HepG2 (cell line): ENCODE results near the gene PMM2. TPM values are rescaled to one million over a fixed set of nuclear protein-coding genes. Genes with fewer than 3 reads are reported as not detected.

Experiments used
- CBX1 ChIP-seq: IDR thresholded peaks from one replicate; pipeline ENCODE4 v1.6.1; 2016; ENCODE audit warnings: antibody characterized with exemption, low read depth
- GABPA ChIP-seq, 2 experiments: IDR thresholded peaks; 2 replicates each; pipeline ENCODE4 v1.6.1; 2011 to 2016; ENCODE audit warnings: low read depth in 2 of 2, low read length in 1 of 2, missing biosample characterization in 1 of 2, missing genetic modification characterization in 1 of 2
- HDAC2 ChIP-seq: sonication (generic); formaldehyde crosslinking; IDR thresholded peaks from 2 replicates; pipeline ENCODE4 v1.4.0; 2020; ENCODE audit warnings: missing genetic modification reagents
- IKZF5 ChIP-seq: IDR thresholded peaks from 2 replicates; pipeline ENCODE4 v1.6.1; 2018; ENCODE audit warnings: missing genetic modification reagents, mild to moderate bottlenecking, missing compliant biosample characterization
- RFX5 ChIP-seq: IDR thresholded peaks from 2 replicates; pipeline ENCODE4 v1.6.1; 2011; ENCODE audit warnings: low read depth, low read length, improper control_type of control experiment
- RXRB ChIP-seq: IDR thresholded peaks from 2 replicates; pipeline ENCODE4 v1.6.1; 2016; ENCODE audit warnings: borderline replicate concordance, missing genetic modification reagents, missing compliant biosample characterization
- THAP11 ChIP-seq: IDR thresholded peaks from 2 replicates; pipeline ENCODE4 v1.6.1; 2016; ENCODE audit warnings: missing biosample characterization, missing genetic modification reagents
- THYN1 ChIP-seq: sonication (generic); formaldehyde crosslinking; IDR thresholded peaks from 2 replicates; pipeline ENCODE4 v1.8.1; 2023; ENCODE audit warnings: low read depth, mild to moderate bottlenecking, moderate library complexity, missing genetic modification reagents, borderline replicate concordance
- TSC22D2 ChIP-seq: sonication (generic); formaldehyde crosslinking; IDR thresholded peaks from 2 replicates; pipeline ENCODE4 v1.5.1; 2020; ENCODE audit warnings: missing genetic modification reagents, mild to moderate bottlenecking, borderline replicate concordance
- ZBTB8A ChIP-seq: sonication (generic); formaldehyde crosslinking; IDR thresholded peaks from 2 replicates; pipeline ENCODE4 v1.4.0; 2020; ENCODE audit warnings: mild to moderate bottlenecking, low read depth, missing genetic modification reagents, borderline replicate concordance
- ZMYM3 ChIP-seq: sonication (generic); formaldehyde crosslinking; IDR thresholded peaks from 2 replicates; pipeline ENCODE4 v1.5.1; 2020; ENCODE audit warnings: mild to moderate bottlenecking, missing genetic modification reagents
- ZNF234 ChIP-seq: sonication (generic); formaldehyde crosslinking; conservative IDR thresholded peaks from 2 replicates; pipeline ENCODE4 v1.5.1; 2020; ENCODE audit warnings: mild to moderate bottlenecking, missing genetic modification reagents
- ZNF33A ChIP-seq: sonication (generic); formaldehyde crosslinking; IDR thresholded peaks from 2 replicates; pipeline ENCODE4 v1.5.1; 2020; ENCODE audit warnings: missing genetic modification reagents, mild to moderate bottlenecking, moderate library complexity, borderline replicate concordance
- ZNF563 ChIP-seq: sonication (generic); formaldehyde crosslinking; IDR thresholded peaks from 2 replicates; pipeline ENCODE4 v1.8.0; 2022; ENCODE audit warnings: mild to moderate bottlenecking, moderate library complexity, missing genetic modification reagents
- ZNF644 ChIP-seq: IDR thresholded peaks from 2 replicates; pipeline ENCODE4 v1.6.1; 2016; ENCODE audit warnings: low read depth
- polyA plus RNA-seq, 8 experiments: library from polyadenylated mRNA; depleted of rRNA in 3 of 8; stranded (reverse) in 7 of 8; unstranded in 1 of 8; fragments of >200 nt; fragmentation: Illumina TruSeq in 4 of 8; extraction: Trizol in 4 of 8; gene quantifications; 2 replicates each; pipeline versions ENCODE4 v1.2.1 to v1.2.3, GENCODE V29; 2011 to 2016; ENCODE audit warnings: low read depth in 4 of 8, missing spikeins in 1 of 8, mixed read lengths in 1 of 8; ENCODE audit not compliant: insufficient read depth in 1 of 8
- total RNA-seq, 5 experiments: library from RNA; depleted of rRNA; stranded (reverse); fragments of >200 nt; fragmentation: Illumina TruSeq; extraction: Trizol; gene quantifications; 2 replicates each; pipeline ENCODE4 v1.2.3, GENCODE V29; 2016; ENCODE audit warnings: low read depth in 1 of 5
- TF ChIP-seq, protein P1 (sequence below): sonication (generic); formaldehyde crosslinking; IDR thresholded peaks from 2 replicates; pipeline ENCODE4 v1.5.0; 2020; ENCODE audit warnings: missing genetic modification reagents, mild to moderate bottlenecking, borderline replicate concordance
- TF ChIP-seq, protein P2 (sequence below): sonication (generic); formaldehyde crosslinking; IDR thresholded peaks from 2 replicates; pipeline ENCODE4 v1.9.0; 2021; ENCODE audit warnings: missing genetic modification reagents, mild to moderate bottlenecking, borderline replicate concordance
- TF ChIP-seq, protein P3 (sequence below): IDR thresholded peaks from 2 replicates; pipeline ENCODE4 v1.6.1; 2012; ENCODE audit warnings: low read length, improper control_type of control experiment
- TF ChIP-seq, protein P4 (sequence below): sonication (generic); formaldehyde crosslinking; IDR thresholded peaks from 2 replicates; pipeline ENCODE4 v1.5.1; 2020; ENCODE audit warnings: missing genetic modification reagents, mild to moderate bottlenecking, borderline replicate concordance

The PMM2 gene
- total and polyA plus RNA-seq, 2 of the 13 experiments (the other 11 are each of a cell fraction or from before 2014, with no cell fraction given), result 52.2 to 93.7 TPM

DNA sequence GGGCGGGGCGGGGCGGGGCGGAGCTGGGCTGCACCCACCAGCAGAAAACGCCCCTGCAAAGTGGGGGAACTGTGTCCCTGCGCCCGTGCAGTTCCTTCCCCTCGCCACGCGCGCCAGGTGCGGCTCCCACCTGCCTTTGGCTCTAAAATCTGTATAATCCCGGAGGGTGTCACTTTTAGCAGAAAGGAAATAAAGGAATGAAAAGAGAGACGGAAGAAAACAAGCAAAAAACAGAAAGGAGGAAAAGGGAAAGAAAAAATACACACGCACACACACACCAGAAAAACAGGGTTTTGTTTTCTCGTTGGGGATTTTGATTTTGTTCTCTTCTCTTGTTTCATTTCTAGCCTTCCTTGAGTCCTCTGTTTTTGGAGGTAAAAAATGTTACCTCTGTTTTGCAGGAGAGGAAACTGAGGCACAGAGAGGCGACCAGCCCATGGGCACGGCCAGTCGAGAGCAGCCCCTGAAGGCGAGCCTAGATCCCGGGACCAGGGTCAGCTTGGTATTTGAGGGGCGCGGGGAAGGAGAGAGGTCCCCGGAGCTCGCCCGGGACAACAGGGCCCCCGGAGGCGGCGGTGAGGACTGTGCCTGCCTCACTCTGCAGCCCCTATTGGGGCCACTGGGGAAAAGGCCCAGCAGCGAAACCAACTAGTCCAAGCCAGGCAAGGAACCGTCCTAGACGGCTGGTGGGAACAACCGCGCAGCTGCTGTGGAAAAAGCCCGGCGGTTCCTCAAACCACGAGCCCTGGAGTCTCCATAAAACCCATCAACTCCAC is 71.8 kb downstream of the PMM2 start (continued):
- TF ChIP-seq, protein P1, sequence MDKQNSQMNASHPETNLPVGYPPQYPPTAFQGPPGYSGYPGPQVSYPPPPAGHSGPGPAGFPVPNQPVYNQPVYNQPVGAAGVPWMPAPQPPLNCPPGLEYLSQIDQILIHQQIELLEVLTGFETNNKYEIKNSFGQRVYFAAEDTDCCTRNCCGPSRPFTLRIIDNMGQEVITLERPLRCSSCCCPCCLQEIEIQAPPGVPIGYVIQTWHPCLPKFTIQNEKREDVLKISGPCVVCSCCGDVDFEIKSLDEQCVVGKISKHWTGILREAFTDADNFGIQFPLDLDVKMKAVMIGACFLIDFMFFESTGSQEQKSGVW (CRISPR knock-in tag), result no peak
- no peak for TF ChIP-seq RFX5
- TF ChIP-seq, protein P2, sequence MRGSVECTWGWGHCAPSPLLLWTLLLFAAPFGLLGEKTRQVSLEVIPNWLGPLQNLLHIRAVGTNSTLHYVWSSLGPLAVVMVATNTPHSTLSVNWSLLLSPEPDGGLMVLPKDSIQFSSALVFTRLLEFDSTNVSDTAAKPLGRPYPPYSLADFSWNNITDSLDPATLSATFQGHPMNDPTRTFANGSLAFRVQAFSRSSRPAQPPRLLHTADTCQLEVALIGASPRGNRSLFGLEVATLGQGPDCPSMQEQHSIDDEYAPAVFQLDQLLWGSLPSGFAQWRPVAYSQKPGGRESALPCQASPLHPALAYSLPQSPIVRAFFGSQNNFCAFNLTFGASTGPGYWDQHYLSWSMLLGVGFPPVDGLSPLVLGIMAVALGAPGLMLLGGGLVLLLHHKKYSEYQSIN (CRISPR knock-in tag), result no peak
- TF ChIP-seq RXRB (CRISPR knock-in tag), result peak; percentile 61
- 0 out of 2 replicates have a peak, but pooled peaks have one; percentile 85 for TF ChIP-seq ZNF33A (CRISPR knock-in tag)
- TF ChIP-seq CBX1, result no peak
- peak; percentile 88; the same call in 1 of the 2 replicates for TF ChIP-seq IKZF5 (CRISPR knock-in tag)
- TF ChIP-seq, protein P3, sequence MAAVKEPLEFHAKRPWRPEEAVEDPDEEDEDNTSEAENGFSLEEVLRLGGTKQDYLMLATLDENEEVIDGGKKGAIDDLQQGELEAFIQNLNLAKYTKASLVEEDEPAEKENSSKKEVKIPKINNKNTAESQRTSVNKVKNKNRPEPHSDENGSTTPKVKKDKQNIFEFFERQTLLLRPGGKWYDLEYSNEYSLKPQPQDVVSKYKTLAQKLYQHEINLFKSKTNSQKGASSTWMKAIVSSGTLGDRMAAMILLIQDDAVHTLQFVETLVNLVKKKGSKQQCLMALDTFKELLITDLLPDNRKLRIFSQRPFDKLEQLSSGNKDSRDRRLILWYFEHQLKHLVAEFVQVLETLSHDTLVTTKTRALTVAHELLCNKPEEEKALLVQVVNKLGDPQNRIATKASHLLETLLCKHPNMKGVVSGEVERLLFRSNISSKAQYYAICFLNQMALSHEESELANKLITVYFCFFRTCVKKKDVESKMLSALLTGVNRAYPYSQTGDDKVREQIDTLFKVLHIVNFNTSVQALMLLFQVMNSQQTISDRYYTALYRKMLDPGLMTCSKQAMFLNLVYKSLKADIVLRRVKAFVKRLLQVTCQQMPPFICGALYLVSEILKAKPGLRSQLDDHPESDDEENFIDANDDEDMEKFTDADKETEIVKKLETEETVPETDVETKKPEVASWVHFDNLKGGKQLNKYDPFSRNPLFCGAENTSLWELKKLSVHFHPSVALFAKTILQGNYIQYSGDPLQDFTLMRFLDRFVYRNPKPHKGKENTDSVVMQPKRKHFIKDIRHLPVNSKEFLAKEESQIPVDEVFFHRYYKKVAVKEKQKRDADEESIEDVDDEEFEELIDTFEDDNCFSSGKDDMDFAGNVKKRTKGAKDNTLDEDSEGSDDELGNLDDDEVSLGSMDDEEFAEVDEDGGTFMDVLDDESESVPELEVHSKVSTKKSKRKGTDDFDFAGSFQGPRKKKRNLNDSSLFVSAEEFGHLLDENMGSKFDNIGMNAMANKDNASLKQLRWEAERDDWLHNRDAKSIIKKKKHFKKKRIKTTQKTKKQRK, result no peak
- TF ChIP-seq, protein P4, sequence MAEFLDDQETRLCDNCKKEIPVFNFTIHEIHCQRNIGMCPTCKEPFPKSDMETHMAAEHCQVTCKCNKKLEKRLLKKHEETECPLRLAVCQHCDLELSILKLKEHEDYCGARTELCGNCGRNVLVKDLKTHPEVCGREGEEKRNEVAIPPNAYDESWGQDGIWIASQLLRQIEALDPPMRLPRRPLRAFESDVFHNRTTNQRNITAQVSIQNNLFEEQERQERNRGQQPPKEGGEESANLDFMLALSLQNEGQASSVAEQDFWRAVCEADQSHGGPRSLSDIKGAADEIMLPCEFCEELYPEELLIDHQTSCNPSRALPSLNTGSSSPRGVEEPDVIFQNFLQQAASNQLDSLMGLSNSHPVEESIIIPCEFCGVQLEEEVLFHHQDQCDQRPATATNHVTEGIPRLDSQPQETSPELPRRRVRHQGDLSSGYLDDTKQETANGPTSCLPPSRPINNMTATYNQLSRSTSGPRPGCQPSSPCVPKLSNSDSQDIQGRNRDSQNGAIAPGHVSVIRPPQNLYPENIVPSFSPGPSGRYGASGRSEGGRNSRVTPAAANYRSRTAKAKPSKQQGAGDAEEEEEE, result peak; percentile 85; the same call in 1 of the 2 replicates
- peak; percentile 11; the same call in 1 of the 2 replicates for TF ChIP-seq ZMYM3 (CRISPR knock-in tag)
- TF ChIP-seq ZNF234 (CRISPR knock-in tag), result 0 out of 2 replicates have a peak, but pooled peaks have one; percentile 73
- TF ChIP-seq TSC22D2 (CRISPR knock-in tag), result 0 out of 2 replicates have a peak, but pooled peaks have one; percentile 5
- no peak for TF ChIP-seq ZBTB8A (CRISPR knock-in tag)
- TF ChIP-seq THAP11 (CRISPR knock-in tag), result peak; percentile 39; the same call in 1 of the 2 replicates
- TF ChIP-seq THYN1 (CRISPR knock-in tag), result no peak
- TF ChIP-seq ZNF644 (CRISPR knock-in tag), result no peak
- no peak; the same call in 1 of the 2 replicates for TF ChIP-seq HDAC2 (CRISPR knock-in tag)
- TF ChIP-seq ZNF563, result no peak; the same call in 1 of the 2 replicates
- TF ChIP-seq GABPA (IDR thresholded peaks at IDR 0.05; ENCODE audit: low read depth, low read length), result no peak
- TF ChIP-seq GABPA (CRISPR knock-in tag; IDR thresholded peaks at IDR 0.05; ENCODE audit: low read depth), result no peak
